GM18499 (cell line): ENCODE measurements around the gene SEL1L3.
A peak's percentile ranks its signal among the peaks of the same experiment; 100 is the strongest.

ENCODE experiments used
- ATAC-seq: cut with Tn5 transposase; IDR thresholded peaks from one replicate; pipeline ENCODE4 v1.9.1; 2021; ENCODE audit warnings: moderate number of reproducible peaks; ENCODE audit not compliant: insufficient read depth, unreplicated experiment

Gene SEL1L3

GRCh38 chr4:25857403-25857802, 5.4 kb downstream of the SEL1L3 start:
- no peak for ATAC-seq

GRCh38 chr4:25856756-25857155, 6.0 kb downstream of the SEL1L3 start:
- no peak for ATAC-seq

- ATAC-seq = no peak
Observed at GRCh38 chr4:25852103-25852502, 10.7 kb downstream of the SEL1L3 start.

- ATAC-seq = no peak
Observed at GRCh38 chr4:25847329-25847728, 15.5 kb downstream of the SEL1L3 start.

GRCh38 chr4:25845841-25846653, 16.7 kb downstream of the SEL1L3 start:
- ATAC-seq = no peak

- no peak for ATAC-seq
Observed at GRCh38 chr4:25844961-25845712, 17.7 kb downstream of the SEL1L3 start.

GRCh38 chr4:25843340-25844097, 19.3 kb downstream of the SEL1L3 start:
- no peak for ATAC-seq

GRCh38 chr4:25842229-25842845, 20.5 kb downstream of the SEL1L3 start:
- peak; percentile 41 for ATAC-seq

GRCh38 chr4:25839687-25840086, 23.1 kb downstream of the SEL1L3 start:
- ATAC-seq = no peak

- no peak for ATAC-seq
Observed at GRCh38 chr4:25839233-25839632, 23.6 kb downstream of the SEL1L3 start.

- no peak for ATAC-seq
Observed at GRCh38 chr4:25838526-25838925, 24.3 kb downstream of the SEL1L3 start.

GRCh38 chr4:25837107-25837506, 25.7 kb downstream of the SEL1L3 start:
- ATAC-seq = no peak

- ATAC-seq = no peak
Observed at GRCh38 chr4:25835384-25835783, 27.4 kb downstream of the SEL1L3 start.

GRCh38 chr4:25834411-25835107, 28.2 kb downstream of the SEL1L3 start:
- no peak for ATAC-seq

- ATAC-seq = no peak
Observed at GRCh38 chr4:25830548-25830947, 32.2 kb downstream of the SEL1L3 start.

- no peak for ATAC-seq
Observed at GRCh38 chr4:25827897-25828296, 34.9 kb downstream of the SEL1L3 start.

GRCh38 chr4:25827373-25827772, 35.4 kb downstream of the SEL1L3 start:
- no peak for ATAC-seq

GRCh38 chr4:25826074-25826752, 36.6 kb downstream of the SEL1L3 start:
- no peak for ATAC-seq

GRCh38 chr4:25823632-25824031, 39.2 kb downstream of the SEL1L3 start:
- ATAC-seq = no peak
